GM12873 (cell line): ENCODE measurements around the gene XRCC4.

Experiments used
- CTCF ChIP-seq: IDR thresholded peaks from 2 replicates; pipeline ENCODE4 v1.5.1; 2012; ENCODE audit warnings: low read depth, mild to moderate bottlenecking, moderate library complexity, low read length, control low read depth; ENCODE audit not compliant: insufficient read depth; ENCODE audit errors: missing control alignments

The XRCC4 gene

DNA sequence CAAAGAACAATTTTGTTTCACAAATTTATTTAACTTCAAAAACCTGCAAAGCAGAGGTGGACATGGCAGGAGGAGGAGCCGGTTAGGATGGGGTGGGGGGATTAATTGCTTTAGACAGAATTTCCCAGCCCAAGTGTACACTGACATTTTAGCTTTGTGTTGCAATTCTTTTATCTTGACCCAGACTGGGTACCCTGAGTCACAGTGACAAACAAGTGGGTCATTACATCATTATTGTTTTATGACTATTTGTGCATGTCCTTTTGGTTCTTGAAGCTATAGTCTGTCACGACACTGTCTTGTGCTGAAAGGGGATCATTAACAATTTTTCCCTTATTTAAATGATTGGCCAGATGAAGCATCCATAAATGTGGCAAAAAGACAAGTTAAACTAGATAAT lies 309.7 kb downstream of the XRCC4 start:
- no peak for TF ChIP-seq CTCF

- no peak for TF ChIP-seq CTCF
Measured at GRCh38 chr5:83388608-83389007, 311.3 kb downstream of the XRCC4 start.

GRCh38 chr5:83392766-83393503 lies 315.6 kb downstream of the XRCC4 start:
- TF ChIP-seq CTCF = no peak

GRCh38 chr5:83393504-83393866 lies 316.1 kb downstream of the XRCC4 start:
- TF ChIP-seq CTCF = no peak

- TF ChIP-seq CTCF = no peak
Measured at GRCh38 chr5:83394190-83394589, 316.8 kb downstream of the XRCC4 start.

- no peak for TF ChIP-seq CTCF
Measured at GRCh38 chr5:83396662-83397061, 319.3 kb downstream of the XRCC4 start.

- TF ChIP-seq CTCF = no peak
Measured at GRCh38 chr5:83397658-83398057, 320.3 kb downstream of the XRCC4 start.
